Stomach (tissue), 4 donors: ENCODE results near the gene SIM2.
A peak's percentile ranks its signal among the peaks of the same experiment; 100 is the strongest.

Experiments used
- CTCF ChIP-seq, 7 experiments: fragments of 450-650 bp in 4 of 7; fragments of 200-600 bp in 3 of 7; sonication (generic) in 3 of 7; IDR thresholded peaks; one replicate each; pipeline ENCODE4 v1.5.1; 2016 to 2019; ENCODE audit warnings: antibody characterized with exemption in 7 of 7, control low read depth in 2 of 7, mild to moderate bottlenecking in 1 of 7
- POLR2A ChIP-seq, 4 donors: fragments of 450-650 bp; IDR thresholded peaks; one replicate each; pipeline ENCODE4 v1.6.1; 2016; ENCODE audit warnings: antibody characterized with exemption in 4 of 4, control low read depth in 2 of 4, mild to moderate bottlenecking in 1 of 4, moderate library complexity in 1 of 4
- POLR2AphosphoS5 ChIP-seq, 3 donors: sonication (generic); formaldehyde crosslinking; IDR thresholded peaks; one replicate each; pipeline ENCODE4 v1.6.1; 2016; ENCODE audit warnings: antibody characterized with exemption in 3 of 3

GRCh38 chr21:36656138-36656537, 42.8 kb upstream of the SIM2 start:
- TF ChIP-seq CTCF (IDR thresholded peaks at IDR 0.05) (no peak), POLR2AphosphoS5 (IDR thresholded peaks at IDR 0.05) (peak in 2 of 3 donors; percentile 25 to 48), POLR2A (IDR thresholded peaks at IDR 0.05) (no peak)
